ENCODE data around the gene RBKS. TPM values are rescaled to one million over a fixed set of nuclear protein-coding genes. Genes with fewer than 3 reads are reported as not detected.

Gene RBKS
- total and polyA plus RNA-seq, 2 of the 13 experiments (the other 11 are each of a cell fraction or from before 2014, with no cell fraction given): 7.7 to 8.3 TPM

DNA sequence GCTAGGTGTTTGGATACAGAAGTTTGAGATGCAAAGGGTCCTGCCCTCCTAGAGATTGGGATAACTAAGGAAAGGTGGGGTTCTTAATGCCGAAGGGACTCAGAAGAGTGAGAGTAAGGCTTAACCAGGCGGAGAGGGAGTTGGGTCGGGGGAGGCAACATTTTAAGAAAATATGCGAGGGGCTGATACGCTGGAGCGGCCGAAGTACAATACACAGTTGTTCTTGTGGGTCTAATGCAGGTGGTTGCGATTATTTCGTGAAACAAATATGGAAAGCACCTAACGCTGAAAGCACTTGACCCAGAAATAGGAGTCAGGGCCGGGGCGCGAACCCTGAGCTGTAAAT lies 119.0 kb downstream of the RBKS start (continued):
- TF ChIP-seq, protein P1, sequence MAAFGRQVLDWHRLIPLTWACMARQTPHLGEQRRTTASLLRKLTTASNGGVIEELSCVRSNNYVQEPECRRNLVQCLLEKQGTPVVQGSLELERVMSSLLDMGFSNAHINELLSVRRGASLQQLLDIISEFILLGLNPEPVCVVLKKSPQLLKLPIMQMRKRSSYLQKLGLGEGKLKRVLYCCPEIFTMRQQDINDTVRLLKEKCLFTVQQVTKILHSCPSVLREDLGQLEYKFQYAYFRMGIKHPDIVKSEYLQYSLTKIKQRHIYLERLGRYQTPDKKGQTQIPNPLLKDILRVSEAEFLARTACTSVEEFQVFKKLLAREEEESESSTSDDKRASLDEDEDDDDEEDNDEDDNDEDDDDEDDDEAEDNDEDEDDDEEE (CRISPR knock-in tag; IDR thresholded peaks at IDR 0.05): peak; percentile 61; the same call in 1 of the 2 replicates
- 0 out of 2 replicates have a peak, but pooled peaks have one; percentile 7 for TF ChIP-seq ZC3H13 (CRISPR knock-in tag; IDR thresholded peaks at IDR 0.05)
- TF ChIP-seq, protein P2, sequence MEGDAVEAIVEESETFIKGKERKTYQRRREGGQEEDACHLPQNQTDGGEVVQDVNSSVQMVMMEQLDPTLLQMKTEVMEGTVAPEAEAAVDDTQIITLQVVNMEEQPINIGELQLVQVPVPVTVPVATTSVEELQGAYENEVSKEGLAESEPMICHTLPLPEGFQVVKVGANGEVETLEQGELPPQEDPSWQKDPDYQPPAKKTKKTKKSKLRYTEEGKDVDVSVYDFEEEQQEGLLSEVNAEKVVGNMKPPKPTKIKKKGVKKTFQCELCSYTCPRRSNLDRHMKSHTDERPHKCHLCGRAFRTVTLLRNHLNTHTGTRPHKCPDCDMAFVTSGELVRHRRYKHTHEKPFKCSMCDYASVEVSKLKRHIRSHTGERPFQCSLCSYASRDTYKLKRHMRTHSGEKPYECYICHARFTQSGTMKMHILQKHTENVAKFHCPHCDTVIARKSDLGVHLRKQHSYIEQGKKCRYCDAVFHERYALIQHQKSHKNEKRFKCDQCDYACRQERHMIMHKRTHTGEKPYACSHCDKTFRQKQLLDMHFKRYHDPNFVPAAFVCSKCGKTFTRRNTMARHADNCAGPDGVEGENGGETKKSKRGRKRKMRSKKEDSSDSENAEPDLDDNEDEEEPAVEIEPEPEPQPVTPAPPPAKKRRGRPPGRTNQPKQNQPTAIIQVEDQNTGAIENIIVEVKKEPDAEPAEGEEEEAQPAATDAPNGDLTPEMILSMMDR (CRISPR knock-in tag; IDR thresholded peaks at IDR 0.05): no peak
- TF ChIP-seq, protein P3, sequence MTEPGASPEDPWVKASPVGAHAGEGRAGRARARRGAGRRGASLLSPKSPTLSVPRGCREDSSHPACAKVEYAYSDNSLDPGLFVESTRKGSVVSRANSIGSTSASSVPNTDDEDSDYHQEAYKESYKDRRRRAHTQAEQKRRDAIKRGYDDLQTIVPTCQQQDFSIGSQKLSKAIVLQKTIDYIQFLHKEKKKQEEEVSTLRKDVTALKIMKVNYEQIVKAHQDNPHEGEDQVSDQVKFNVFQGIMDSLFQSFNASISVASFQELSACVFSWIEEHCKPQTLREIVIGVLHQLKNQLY (CRISPR knock-in tag; IDR thresholded peaks at IDR 0.05): no peak
- no peak for TF ChIP-seq ZNF432 (CRISPR knock-in tag; IDR thresholded peaks at IDR 0.05; ENCODE audit: borderline replicate concordance)
- TF ChIP-seq ZNF790 (CRISPR knock-in tag; IDR thresholded peaks at IDR 0.05; ENCODE audit: borderline replicate concordance): 0 out of 2 replicates have a peak, but pooled peaks have one; percentile 84
- TF ChIP-seq, protein P4, sequence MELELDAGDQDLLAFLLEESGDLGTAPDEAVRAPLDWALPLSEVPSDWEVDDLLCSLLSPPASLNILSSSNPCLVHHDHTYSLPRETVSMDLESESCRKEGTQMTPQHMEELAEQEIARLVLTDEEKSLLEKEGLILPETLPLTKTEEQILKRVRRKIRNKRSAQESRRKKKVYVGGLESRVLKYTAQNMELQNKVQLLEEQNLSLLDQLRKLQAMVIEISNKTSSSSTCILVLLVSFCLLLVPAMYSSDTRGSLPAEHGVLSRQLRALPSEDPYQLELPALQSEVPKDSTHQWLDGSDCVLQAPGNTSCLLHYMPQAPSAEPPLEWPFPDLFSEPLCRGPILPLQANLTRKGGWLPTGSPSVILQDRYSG (CRISPR knock-in tag; IDR thresholded peaks at IDR 0.05): no peak
- TF ChIP-seq ZNF605 (CRISPR knock-in tag; IDR thresholded peaks at IDR 0.05): 0 out of 2 replicates have a peak, but pooled peaks have one; percentile 50
- TF ChIP-seq, protein P5, sequence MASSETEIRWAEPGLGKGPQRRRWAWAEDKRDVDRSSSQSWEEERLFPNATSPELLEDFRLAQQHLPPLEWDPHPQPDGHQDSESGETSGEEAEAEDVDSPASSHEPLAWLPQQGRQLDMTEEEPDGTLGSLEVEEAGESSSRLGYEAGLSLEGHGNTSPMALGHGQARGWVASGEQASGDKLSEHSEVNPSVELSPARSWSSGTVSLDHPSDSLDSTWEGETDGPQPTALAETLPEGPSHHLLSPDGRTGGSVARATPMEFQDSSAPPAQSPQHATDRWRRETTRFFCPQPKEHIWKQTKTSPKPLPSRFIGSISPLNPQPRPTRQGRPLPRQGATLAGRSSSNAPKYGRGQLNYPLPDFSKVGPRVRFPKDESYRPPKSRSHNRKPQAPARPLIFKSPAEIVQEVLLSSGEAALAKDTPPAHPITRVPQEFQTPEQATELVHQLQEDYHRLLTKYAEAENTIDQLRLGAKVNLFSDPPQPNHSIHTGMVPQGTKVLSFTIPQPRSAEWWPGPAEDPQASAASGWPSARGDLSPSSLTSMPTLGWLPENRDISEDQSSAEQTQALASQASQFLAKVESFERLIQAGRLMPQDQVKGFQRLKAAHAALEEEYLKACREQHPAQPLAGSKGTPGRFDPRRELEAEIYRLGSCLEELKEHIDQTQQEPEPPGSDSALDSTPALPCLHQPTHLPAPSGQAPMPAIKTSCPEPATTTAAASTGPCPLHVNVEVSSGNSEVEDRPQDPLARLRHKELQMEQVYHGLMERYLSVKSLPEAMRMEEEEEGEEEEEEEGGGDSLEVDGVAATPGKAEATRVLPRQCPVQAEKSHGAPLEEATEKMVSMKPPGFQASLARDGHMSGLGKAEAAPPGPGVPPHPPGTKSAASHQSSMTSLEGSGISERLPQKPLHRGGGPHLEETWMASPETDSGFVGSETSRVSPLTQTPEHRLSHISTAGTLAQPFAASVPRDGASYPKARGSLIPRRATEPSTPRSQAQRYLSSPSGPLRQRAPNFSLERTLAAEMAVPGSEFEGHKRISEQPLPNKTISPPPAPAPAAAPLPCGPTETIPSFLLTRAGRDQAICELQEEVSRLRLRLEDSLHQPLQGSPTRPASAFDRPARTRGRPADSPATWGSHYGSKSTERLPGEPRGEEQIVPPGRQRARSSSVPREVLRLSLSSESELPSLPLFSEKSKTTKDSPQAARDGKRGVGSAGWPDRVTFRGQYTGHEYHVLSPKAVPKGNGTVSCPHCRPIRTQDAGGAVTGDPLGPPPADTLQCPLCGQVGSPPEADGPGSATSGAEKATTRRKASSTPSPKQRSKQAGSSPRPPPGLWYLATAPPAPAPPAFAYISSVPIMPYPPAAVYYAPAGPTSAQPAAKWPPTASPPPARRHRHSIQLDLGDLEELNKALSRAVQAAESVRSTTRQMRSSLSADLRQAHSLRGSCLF (CRISPR knock-in tag; IDR thresholded peaks at IDR 0.05; ENCODE audit: borderline replicate concordance): no peak
- no peak for TF ChIP-seq SRSF9 (IDR thresholded peaks at IDR 0.05; ENCODE audit: borderline replicate concordance, insufficient read depth, low read depth, low read length, poor library complexity, severe bottlenecking)
- TF ChIP-seq JUNB (CRISPR knock-in tag; IDR thresholded peaks at IDR 0.05; ENCODE audit: borderline replicate concordance): no peak
- TF ChIP-seq MATR3 (CRISPR knock-in tag; IDR thresholded peaks at IDR 0.05): no peak
- TF ChIP-seq POLR2A (IDR thresholded peaks at IDR 0.05; ENCODE audit: insufficient read depth in 1 of 2, low read depth in 2 of 2, low read length in 2 of 2): no peak
- TF ChIP-seq, protein P6, sequence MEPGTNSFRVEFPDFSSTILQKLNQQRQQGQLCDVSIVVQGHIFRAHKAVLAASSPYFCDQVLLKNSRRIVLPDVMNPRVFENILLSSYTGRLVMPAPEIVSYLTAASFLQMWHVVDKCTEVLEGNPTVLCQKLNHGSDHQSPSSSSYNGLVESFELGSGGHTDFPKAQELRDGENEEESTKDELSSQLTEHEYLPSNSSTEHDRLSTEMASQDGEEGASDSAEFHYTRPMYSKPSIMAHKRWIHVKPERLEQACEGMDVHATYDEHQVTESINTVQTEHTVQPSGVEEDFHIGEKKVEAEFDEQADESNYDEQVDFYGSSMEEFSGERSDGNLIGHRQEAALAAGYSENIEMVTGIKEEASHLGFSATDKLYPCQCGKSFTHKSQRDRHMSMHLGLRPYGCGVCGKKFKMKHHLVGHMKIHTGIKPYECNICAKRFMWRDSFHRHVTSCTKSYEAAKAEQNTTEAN (CRISPR knock-in tag; conservative IDR thresholded peaks at IDR 0.05): no peak
- TF ChIP-seq, protein P7, sequence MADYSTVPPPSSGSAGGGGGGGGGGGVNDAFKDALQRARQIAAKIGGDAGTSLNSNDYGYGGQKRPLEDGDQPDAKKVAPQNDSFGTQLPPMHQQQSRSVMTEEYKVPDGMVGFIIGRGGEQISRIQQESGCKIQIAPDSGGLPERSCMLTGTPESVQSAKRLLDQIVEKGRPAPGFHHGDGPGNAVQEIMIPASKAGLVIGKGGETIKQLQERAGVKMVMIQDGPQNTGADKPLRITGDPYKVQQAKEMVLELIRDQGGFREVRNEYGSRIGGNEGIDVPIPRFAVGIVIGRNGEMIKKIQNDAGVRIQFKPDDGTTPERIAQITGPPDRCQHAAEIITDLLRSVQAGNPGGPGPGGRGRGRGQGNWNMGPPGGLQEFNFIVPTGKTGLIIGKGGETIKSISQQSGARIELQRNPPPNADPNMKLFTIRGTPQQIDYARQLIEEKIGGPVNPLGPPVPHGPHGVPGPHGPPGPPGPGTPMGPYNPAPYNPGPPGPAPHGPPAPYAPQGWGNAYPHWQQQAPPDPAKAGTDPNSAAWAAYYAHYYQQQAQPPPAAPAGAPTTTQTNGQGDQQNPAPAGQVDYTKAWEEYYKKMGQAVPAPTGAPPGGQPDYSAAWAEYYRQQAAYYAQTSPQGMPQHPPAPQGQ (CRISPR knock-in tag; IDR thresholded peaks at IDR 0.05; ENCODE audit: borderline replicate concordance): no peak; the same call in 1 of the 2 replicates
- TF ChIP-seq KDM5A (IDR thresholded peaks at IDR 0.05; ENCODE audit: borderline replicate concordance, low read length): no peak
- TF ChIP-seq ZFP41 (CRISPR knock-in tag; IDR thresholded peaks at IDR 0.05; ENCODE audit: borderline replicate concordance): no peak

Data from HepG2 (cell line).